Gastrocnemius medialis (tissue), 4 donors: Measurements from ENCODE around the gene SYNDIG1L.

ENCODE experiments used
- CTCF ChIP-seq, 5 experiments: fragments of 450-650 bp in 3 of 5; fragments of 200-600 bp in 2 of 5; sonication (generic) in 2 of 5; IDR thresholded peaks in 4 of 5; conservative IDR thresholded peaks in 1 of 5; 1 replicate in 4 of 5; 2 replicates in 1 of 5; pipeline ENCODE4 v1.5.1; 2016 to 2019; ENCODE audit warnings: antibody characterized with exemption in 5 of 5, mild to moderate bottlenecking in 3 of 5, moderate library complexity in 3 of 5
- POLR2A ChIP-seq, 2 donors: fragments of 450-650 bp; IDR thresholded peaks; one replicate each; pipeline ENCODE4 v1.6.1; 2017; ENCODE audit warnings: antibody characterized with exemption in 2 of 2, mild to moderate bottlenecking in 2 of 2, moderate library complexity in 2 of 2

- TF ChIP-seq CTCF (IDR thresholded peaks at IDR 0.05 in 4 of 5, conservative IDR thresholded peaks at IDR 0.05 in 1 of 5) (no peak), POLR2A (IDR thresholded peaks at IDR 0.05) (no peak)
Observed at GRCh38 chr14:74358176-74358829, 67.7 kb downstream of the SYNDIG1L start.
